ENCODE data around the gene TUFM.
"Not testable (repeated sequence)": the region's sequence is repeated elsewhere in the genome, so short reads cannot be mapped to it uniquely, and the experiment has no call there.

Gene TUFM

GRCh38 chr16:28875134-28876018 lies 29.2 kb upstream of the TUFM start:
- DNase-seq: no peak

GRCh38 chr16:28874406-28874805 lies 28.3 kb upstream of the TUFM start:
- DNase-seq: no peak

- DNase-seq: no peak
Measured at GRCh38 chr16:28873543-28874201, 27.5 kb upstream of the TUFM start.

- no peak for DNase-seq
Measured at GRCh38 chr16:28872952-28873351, 26.8 kb upstream of the TUFM start.

- DNase-seq: no peak
Measured at GRCh38 chr16:28869201-28869600, 23.1 kb upstream of the TUFM start.

- not testable (repeated sequence) for DNase-seq
Measured at GRCh38 chr16:28867646-28868045, 21.5 kb upstream of the TUFM start.

GRCh38 chr16:28867241-28867640 lies 21.1 kb upstream of the TUFM start:
- DNase-seq: no peak

- DNase-seq: no peak
Measured at GRCh38 chr16:28866454-28866804, 20.3 kb upstream of the TUFM start.

- DNase-seq: no peak
Measured at GRCh38 chr16:28865722-28866453, 19.7 kb upstream of the TUFM start.

- no peak for DNase-seq
Measured at GRCh38 chr16:28865001-28865688, 19.0 kb upstream of the TUFM start.

GRCh38 chr16:28863929-28864793 lies 18.0 kb upstream of the TUFM start:
- no peak for DNase-seq

GRCh38 chr16:28859326-28859725 lies 13.2 kb upstream of the TUFM start:
- DNase-seq: no peak

GRCh38 chr16:28858421-28858820 lies 12.3 kb upstream of the TUFM start:
- DNase-seq: no peak

GRCh38 chr16:28846933-28847273 lies 755 bp upstream of the TUFM start:
- no peak for DNase-seq

GRCh38 chr16:28845761-28846079 lies 428 bp downstream of the TUFM start:
- no peak for DNase-seq

GRCh38 chr16:28845293-28845692 lies 855 bp downstream of the TUFM start:
- no peak for DNase-seq

GRCh38 chr16:28844226-28844885 lies 1.8 kb downstream of the TUFM start:
- no peak for DNase-seq

- no peak for DNase-seq
Measured at GRCh38 chr16:28843766-28844165, 2.4 kb downstream of the TUFM start.

GRCh38 chr16:28842696-28843095 lies 3.5 kb downstream of the TUFM start:
- no peak for DNase-seq

GRCh38 chr16:28839899-28840298 lies 6.2 kb downstream of the TUFM start:
- no peak for DNase-seq

GRCh38 chr16:28839004-28839639 lies 7.0 kb downstream of the TUFM start:
- no peak for DNase-seq
